ENCODE data around the gene PHETA2. TPM values are rescaled to one million over a fixed set of nuclear protein-coding genes. Genes with fewer than 3 reads are reported as not detected.

PHETA2 gene
- total RNA-seq, 1 experiment from 2014 or later: 0.04 TPM

DNA sequence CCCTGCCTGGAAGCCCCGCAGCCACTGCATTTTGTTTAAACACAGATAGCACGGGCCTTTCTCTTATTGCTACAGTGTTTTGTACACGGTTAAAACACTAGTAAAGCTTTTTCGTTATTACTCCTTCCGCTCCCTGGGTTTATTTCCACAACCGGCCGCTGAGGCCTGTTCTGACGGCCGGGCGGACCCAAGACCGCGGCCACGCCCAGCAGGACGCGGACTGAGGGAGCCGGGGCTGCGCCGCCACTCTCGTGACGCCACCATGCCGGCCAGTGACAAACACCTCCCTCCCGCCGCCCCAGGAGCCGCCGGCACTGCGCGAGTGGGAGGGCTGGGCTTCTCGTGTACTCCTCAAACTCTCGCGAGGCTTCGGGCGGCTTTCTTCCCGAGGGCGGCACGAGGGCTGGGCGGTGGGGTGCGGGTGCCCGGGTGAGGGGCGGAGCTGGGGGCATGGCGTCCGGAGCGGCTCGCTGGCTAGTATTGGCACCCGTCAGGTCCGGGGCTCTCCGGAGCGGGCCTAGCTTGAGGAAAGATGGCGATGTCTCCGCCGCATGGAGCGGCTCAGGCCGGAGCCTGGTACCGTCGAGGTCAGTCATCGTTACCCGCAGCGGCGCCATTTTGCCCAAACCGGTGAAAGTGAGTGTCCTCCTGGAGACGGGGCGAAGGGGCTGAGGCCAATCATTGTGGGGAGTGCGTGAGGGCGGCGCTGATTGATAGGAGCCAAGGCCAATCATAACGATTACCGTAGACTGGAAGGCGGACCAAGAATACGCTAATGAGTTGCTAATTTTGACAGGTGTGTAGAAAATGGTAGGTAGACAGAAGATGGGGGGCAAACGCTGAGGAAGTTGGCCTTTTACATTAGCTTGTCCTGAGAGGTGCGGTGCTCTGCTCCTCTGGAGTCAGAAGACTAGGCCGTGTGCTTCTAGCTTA lies 5.5 kb downstream of the PHETA2 start, which contains the start of gene SMDT1:
TSS of gene SMDT1 (plus strand) at position 382 of the 933 bp plus-strand sequence. CDS start at position 451, 69 bp downstream.
- ATAC-seq: peak; percentile 90
- peaks cover 10% of the 10 kb centered on the region for H3K4me1 ChIP-seq (ENCODE audit: insufficient read depth, low read length)
- POLR2A ChIA-PET (ENCODE audit: unreplicated experiment): interaction anchor here (0.7 kb wide), 1 partner anchor 16 kb away, joined by 3 read pairs; no protein-coding TSS in a partner anchor
- TF ChIP-seq EZH2 (IDR thresholded peaks at IDR 0.05; ENCODE audit: low read length, unreplicated experiment): no peak
- no peak for TF ChIP-seq EZH2phosphoT487 (IDR thresholded peaks at IDR 0.05; ENCODE audit: borderline replicate concordance, low read length)
- TF ChIP-seq, protein P1, sequence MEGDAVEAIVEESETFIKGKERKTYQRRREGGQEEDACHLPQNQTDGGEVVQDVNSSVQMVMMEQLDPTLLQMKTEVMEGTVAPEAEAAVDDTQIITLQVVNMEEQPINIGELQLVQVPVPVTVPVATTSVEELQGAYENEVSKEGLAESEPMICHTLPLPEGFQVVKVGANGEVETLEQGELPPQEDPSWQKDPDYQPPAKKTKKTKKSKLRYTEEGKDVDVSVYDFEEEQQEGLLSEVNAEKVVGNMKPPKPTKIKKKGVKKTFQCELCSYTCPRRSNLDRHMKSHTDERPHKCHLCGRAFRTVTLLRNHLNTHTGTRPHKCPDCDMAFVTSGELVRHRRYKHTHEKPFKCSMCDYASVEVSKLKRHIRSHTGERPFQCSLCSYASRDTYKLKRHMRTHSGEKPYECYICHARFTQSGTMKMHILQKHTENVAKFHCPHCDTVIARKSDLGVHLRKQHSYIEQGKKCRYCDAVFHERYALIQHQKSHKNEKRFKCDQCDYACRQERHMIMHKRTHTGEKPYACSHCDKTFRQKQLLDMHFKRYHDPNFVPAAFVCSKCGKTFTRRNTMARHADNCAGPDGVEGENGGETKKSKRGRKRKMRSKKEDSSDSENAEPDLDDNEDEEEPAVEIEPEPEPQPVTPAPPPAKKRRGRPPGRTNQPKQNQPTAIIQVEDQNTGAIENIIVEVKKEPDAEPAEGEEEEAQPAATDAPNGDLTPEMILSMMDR (conservative IDR thresholded peaks at IDR 0.05; ENCODE audit: low read depth, low read length): no peak
- peak within 1 kb of the TSS; percentile 95 for H3K4me3 ChIP-seq (ENCODE audit: low read length)
- peaks cover 3% of the 10 kb centered on the region; the same call in 1 of the 2 replicates for H3K36me3 ChIP-seq (ENCODE audit: low read depth, low read length)
- no peaks in the 10 kb centered on the region for H3F3A ChIP-seq (ENCODE audit: low read length, unreplicated experiment)
- peak within 1 kb of the TSS; percentile 85 for H2AFZ ChIP-seq (ENCODE audit: low read length)
- peak within 1 kb of the TSS; percentile 92 for H3K9ac ChIP-seq (ENCODE audit: low read length)
- peaks cover 17% of the 10 kb centered on the region for H3K79me2 ChIP-seq (ENCODE audit: low read length)
- no peaks in the 10 kb centered on the region for H3K9me3 ChIP-seq (ENCODE audit: low read length)
- no peaks in the 10 kb centered on the region for H3K9me2 ChIP-seq (replicated peaks; ENCODE audit: low read length)
- TSS peak; percentile 65 for BruUV-seq (replicated peaks)
- CTCF ChIA-PET: no interaction called here
- H3K27me3 ChIP-seq (ENCODE audit: low read length): no peaks in the 10 kb centered on the region
- peak within 1 kb of the TSS; percentile 76 for H3K27ac ChIP-seq (ENCODE audit: low read length)
- peak; percentile 95 for DNase-seq
- H4K20me1 ChIP-seq (ENCODE audit: low read length): no peaks in the 10 kb centered on the region
- H3K4me2 ChIP-seq (ENCODE audit: low read length): peak within 1 kb of the TSS; percentile 100
- intact Hi-C loops (cut with micrococcal nuclease): loop anchor here (1.0 kb wide), 1 partner anchor 11 kb away; the partner anchor contains the start of gene NDUFA6

DNA sequence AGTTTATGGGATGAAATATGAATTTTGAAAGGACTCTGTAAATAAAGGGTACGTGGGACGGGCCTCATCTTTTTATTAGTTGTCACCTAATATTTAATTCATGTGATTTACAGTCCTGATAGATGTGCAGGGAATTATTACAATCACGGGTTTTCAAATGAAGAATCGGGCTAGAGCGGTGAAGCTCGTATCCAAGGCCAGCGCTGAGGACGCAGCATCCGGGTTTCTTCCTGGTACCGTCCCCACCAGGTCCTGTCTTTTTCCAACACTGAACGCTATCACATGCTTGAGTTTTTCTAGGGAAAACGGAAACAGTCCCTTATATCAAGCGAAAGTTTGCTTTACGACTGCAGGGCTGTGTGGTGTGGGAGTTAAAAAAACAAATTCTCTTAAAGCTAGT lies 6.2 kb downstream of the PHETA2 start:
- Histone ChIP-seq H3K9me2 (replicated peaks; ENCODE audit: low read length) (no peaks in the 10 kb centered on the region), H3K4me3 (ENCODE audit: low read length) (peak overlapping the region; percentile 95), H3K36me3 (ENCODE audit: low read depth, low read length) (peaks cover 4% of the 10 kb centered on the region), H4K20me1 (ENCODE audit: low read length) (no peaks in the 10 kb centered on the region), H3K27ac (ENCODE audit: low read length) (peak overlapping the region; percentile 76), H3F3A (ENCODE audit: low read length, unreplicated experiment) (no peaks in the 10 kb centered on the region), H3K9me3 (ENCODE audit: low read length) (no peaks in the 10 kb centered on the region), H3K4me1 (ENCODE audit: insufficient read depth, low read length) (peaks cover 10% of the 10 kb centered on the region), H3K4me2 (ENCODE audit: low read length) (peak overlapping the region; percentile 100), H2AFZ (ENCODE audit: low read length) (peak overlapping the region; percentile 85), H3K9ac (ENCODE audit: low read length) (peak overlapping the region; percentile 92), H3K27me3 (ENCODE audit: low read length) (no peaks in the 10 kb centered on the region), H3K79me2 (ENCODE audit: low read length) (peaks cover 17% of the 10 kb centered on the region)
- ChIA-PET CTCF (no interaction called here), POLR2A (ENCODE audit: unreplicated experiment) (interaction anchor here (0.6 kb wide), 1 partner anchor 10 kb away, joined by 4 read pairs; no protein-coding TSS in a partner anchor)
- ATAC-seq (no peak), DNase-seq (peak; percentile 8)
- BruUV-seq (replicated peaks): no TSS peak
- intact Hi-C loops (cut with micrococcal nuclease): loop anchor here (1.0 kb wide), 1 partner anchor 10 kb away; the partner anchor contains the start of gene NDUFA6
- no peak for TF ChIP-seq EZH2phosphoT487 (IDR thresholded peaks at IDR 0.05; ENCODE audit: borderline replicate concordance, low read length)
- TF ChIP-seq, protein P1 (conservative IDR thresholded peaks at IDR 0.05; ENCODE audit: low read depth, low read length): no peak
- TF ChIP-seq EZH2 (IDR thresholded peaks at IDR 0.05; ENCODE audit: low read length, unreplicated experiment): no peak

Measured in PC-3 (cell line).